HCT116 (cell line): ENCODE data around the gene FHIT.

Source experiments
- CTCF ChIP-seq, 3 experiments: fragments of 200-600 bp in 1 of 3; sonication (generic) in 1 of 3; IDR thresholded peaks in 2 of 3; conservative IDR thresholded peaks in 1 of 3; 2 replicates each; pipeline ENCODE4 v1.5.1; 2012 to 2017; ENCODE audit warnings: low read depth in 2 of 3, low read length in 2 of 3, antibody characterized with exemption in 1 of 3, borderline replicate concordance in 1 of 3, control low read depth in 1 of 3, mild to moderate bottlenecking in 1 of 3, mixed read lengths in 1 of 3, mixed run types in 1 of 3, moderate library complexity in 1 of 3; ENCODE audit not compliant: insufficient read depth in 1 of 3
- POLR2AphosphoS5 ChIP-seq: IDR thresholded peaks from 2 replicates; pipeline ENCODE4 v1.6.1; 2011; ENCODE audit warnings: mild to moderate bottlenecking, low read depth, low read length, moderate library complexity
- ZFX ChIP-seq: fragments of 450-650 bp; IDR thresholded peaks from 2 replicates; pipeline ENCODE4 v1.6.1; 2017
- ZNF274 ChIP-seq: fragments of 200-500 bp; sonication (Bioruptor generic); IDR thresholded peaks from 2 replicates; pipeline ENCODE4 v1.6.1; 2014; ENCODE audit warnings: mild to moderate bottlenecking, low read depth, low read length, inconsistent platforms

DNA sequence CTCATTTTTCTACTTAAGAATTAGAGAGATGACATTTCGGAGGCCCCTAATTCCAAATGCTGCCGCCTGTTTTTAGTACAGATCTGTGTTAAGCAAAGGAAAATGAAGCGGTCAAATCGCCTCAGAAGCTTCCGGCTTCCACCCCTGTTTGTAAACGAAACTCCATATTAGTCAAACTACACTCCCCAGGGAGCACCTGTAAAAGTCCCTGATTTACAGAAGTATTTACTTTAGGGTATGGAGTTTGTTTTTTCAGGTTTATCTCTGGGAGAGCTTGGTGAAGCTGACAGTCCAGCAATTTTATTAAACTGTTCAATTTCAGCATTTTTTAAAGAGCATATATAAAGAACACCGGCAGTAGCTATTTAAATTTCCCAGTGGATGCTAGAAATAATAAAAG, 319.8 kb downstream of the FHIT start:
- TF ChIP-seq POLR2AphosphoS5 (no peak), ZFX (no peak), ZNF274 (no peak), CTCF (IDR thresholded peaks at IDR 0.05 in 2 of 3, conservative IDR thresholded peaks at IDR 0.05 in 1 of 3; ENCODE audit: borderline replicate concordance in 1 of 3, insufficient read depth in 1 of 3, low read depth in 2 of 3, low read length in 2 of 3) (no peak)
